ENCODE measurements around the gene SRCAP. TPM values are rescaled to one million over a fixed set of nuclear protein-coding genes. Genes with fewer than 3 reads are reported as not detected.

The SRCAP gene
- polyA plus RNA-seq, 1 of the 3 experiments (the other 2 are of a cell fraction): 5.6 TPM

- H3K9ac ChIP-seq: no peak overlapping the region
- ChIA-PET POLR2A (interaction anchor here (1.3 to 1.9 kb wide), 2 partner anchors 9 to 24 kb away, joined by 3 to 5 read pairs; partner anchors contain the start of gene PHKG2), CTCF (interaction anchor here (1.5 kb wide), 1 partner anchor 12 kb away, joined by 3 read pairs; no protein-coding TSS in a partner anchor)
- no peaks in the 10 kb centered on the region for H3K4me1 ChIP-seq (ENCODE audit: control insufficient read depth in 1 of 2, insufficient read depth in 2 of 2, low read depth in 1 of 2, low read length in 1 of 2)
- no peak overlapping the region for H3K27ac ChIP-seq (ENCODE audit: low read depth in 2 of 2, low read length in 1 of 2)
- DNase-seq: no peak
- peaks cover 63% of the 10 kb centered on the region for H3K79me2 ChIP-seq (ENCODE audit: insufficient read depth)
- H3K4me2 ChIP-seq: no peak overlapping the region
- TF ChIP-seq MEF2A (IDR thresholded peaks at IDR 0.05; ENCODE audit: borderline replicate concordance, low read depth) (no peak), SIN3A (IDR thresholded peaks at IDR 0.05; ENCODE audit: borderline replicate concordance, low read depth, low read length) (no peak), POLR2AphosphoS5 (IDR thresholded peaks at IDR 0.05; ENCODE audit: low read depth, low read length) (no peak), EP300 (IDR thresholded peaks at IDR 0.05; ENCODE audit: borderline replicate concordance in 1 of 2, low read depth in 1 of 2, low read length in 1 of 2) (no peak), USF1 (IDR thresholded peaks at IDR 0.05; ENCODE audit: borderline replicate concordance, low read depth) (no peak), RFX5 (IDR thresholded peaks at IDR 0.05; ENCODE audit: low read length) (no peak), REST (IDR thresholded peaks at IDR 0.05; ENCODE audit: low read depth, low read length) (no peak), NRF1 (IDR thresholded peaks at IDR 0.05; ENCODE audit: low read depth, low read length) (no peak), CHD2 (IDR thresholded peaks at IDR 0.05; ENCODE audit: low read length, partially characterized antibody) (no peak), RCOR1 (IDR thresholded peaks at IDR 0.05; ENCODE audit: low read length) (no peak), FOSL2 (IDR thresholded peaks at IDR 0.05; ENCODE audit: borderline replicate concordance, low read depth) (no peak), GATA2 (CRISPR knock-in tag; IDR thresholded peaks at IDR 0.05) (no peak), FOXJ3 (CRISPR knock-in tag; IDR thresholded peaks at IDR 0.05) (no peak), RAD21 (IDR thresholded peaks at IDR 0.05; ENCODE audit: low read length) (no peak), SMC3 (IDR thresholded peaks at IDR 0.05; ENCODE audit: low read depth, low read length) (no peak), EZH2phosphoT487 (IDR thresholded peaks at IDR 0.05; ENCODE audit: borderline replicate concordance, low read depth) (no peak), IRF3 (IDR thresholded peaks at IDR 0.05; ENCODE audit: low read depth, low read length) (no peak)
- 95% methylated on average over 12 of the region's 12 CpGs for WGBS (ENCODE audit: low lambda C conversion rate)
- no peaks in the 10 kb centered on the region for H3K9me3 ChIP-seq
- H3K9me2 ChIP-seq: no peaks in the 10 kb centered on the region
- no peak overlapping the region for H2AFZ ChIP-seq (ENCODE audit: low read depth)
- H3K4me3 ChIP-seq (ENCODE audit: low read depth in 2 of 2, low read length in 1 of 2): no peak overlapping the region
- peaks cover 72 to 75% of the 10 kb centered on the region in 2 experiments for H3K36me3 ChIP-seq (replicated peaks in 1 of 2; ENCODE audit: control insufficient read depth in 1 of 2, insufficient read depth in 2 of 2, low read length in 1 of 2)
- 0 out of 2 replicates have a peak, but pooled peaks cover 9% of the 10 kb centered on the region for H4K20me1 ChIP-seq (ENCODE audit: insufficient read depth)
- H3F3A ChIP-seq (replicated peaks; ENCODE audit: insufficient read depth): peaks cover 14% of the 10 kb centered on the region
- H3K27me3 ChIP-seq (ENCODE audit: insufficient read depth): no peaks in the 10 kb centered on the region
Observed at GRCh38 chr16:30723725-30724355, 24.9 kb downstream of the SRCAP start.
